GM13976 (cell line): ENCODE measurements around the gene MAEA.

Experiments used
- DNase-seq: peaks from one replicate; pipeline ENCODE4 v3.0.0; 2012; ENCODE audit warnings: low spot score
- CTCF ChIP-seq: IDR thresholded peaks from 2 replicates; pipeline ENCODE4 v1.5.1; 2012; ENCODE audit warnings: borderline replicate concordance, mild to moderate bottlenecking; ENCODE audit not compliant: insufficient read depth; ENCODE audit errors: extremely low read depth, missing control alignments, control extremely low read depth
- in situ Hi-C: fragments of 300-500 bp; cut with MboI; formaldehyde crosslinking; loops from one replicate; pipeline ENCODE4 v1.12.0; 2022; ENCODE audit warnings: low sequenced_read_pairs, mixed read lengths, inconsistent platforms; ENCODE audit not compliant: unreplicated experiment

MAEA gene

GRCh38 chr4:1315836-1316536 lies 26.3 kb downstream of the MAEA start:
- no peak for TF ChIP-seq CTCF
- no peak for DNase-seq
- in situ Hi-C loops: no loop called here

- in situ Hi-C loops: no loop called here
- no peak for DNase-seq
- no peak for TF ChIP-seq CTCF
These were observed 27.0 kb downstream of the MAEA start for GRCh38 chr4:1316537-1317168.

- in situ Hi-C loops: no loop called here
- DNase-seq: no peak
- no peak for TF ChIP-seq CTCF
These were observed 27.7 kb downstream of the MAEA start for GRCh38 chr4:1317177-1318045.

GRCh38 chr4:1318046-1318375 lies 28.3 kb downstream of the MAEA start:
- in situ Hi-C loops: no loop called here
- TF ChIP-seq CTCF: no peak

GRCh38 chr4:1318488-1319213 lies 29.0 kb downstream of the MAEA start:
- DNase-seq: no peak
- TF ChIP-seq CTCF: no peak
- in situ Hi-C loops: no loop called here

More at GRCh38 chr4:1318046-1318375, 28.3 kb downstream of the MAEA start:
- no peak for DNase-seq

GRCh38 chr4:1321486-1321885 lies 31.8 kb downstream of the MAEA start:
- DNase-seq: no peak
- in situ Hi-C loops: no loop called here
- TF ChIP-seq CTCF: no peak
